Esophagus squamous epithelium (tissue), 5 donors: ENCODE results near the gene CPTP. TPM values are rescaled to one million over a fixed set of nuclear protein-coding genes. Genes with fewer than 3 reads are reported as not detected.

Source experiments
- DNase-seq: peaks from one replicate; lab custom pipeline; 2025; lab: John Stamatoyannopoulos, UW
- H3K27ac ChIP-seq, 4 donors: fragments of 200-600 bp; sonication (generic); one replicate each; pipeline ENCODE4 v1.5.1; 2016 to 2019; ENCODE audit warnings: mild to moderate bottlenecking in 1 of 4
- H3K27me3 ChIP-seq, 4 donors: fragments of 200-600 bp; sonication (generic); 1 replicate in 3 of 4; 2 replicates in 1 of 4; pipeline versions ENCODE4 v1.5.1 to v1.6.0; 2017 to 2021; ENCODE audit warnings: antibody characterized with exemption in 1 of 4
- H3K36me3 ChIP-seq, 3 donors: fragments of 200-600 bp; sonication (generic); one replicate each; pipeline ENCODE4 v1.5.1; 2016 to 2019
- H3K4me1 ChIP-seq, 3 donors: fragments of 200-600 bp; sonication (generic); one replicate each; pipeline ENCODE4 v1.5.1; 2017 to 2019
- H3K4me3 ChIP-seq, 4 donors: fragments of 200-600 bp; sonication (generic); 1 replicate in 3 of 4; 2 replicates in 1 of 4; pipeline ENCODE4 v1.5.1; 2016 to 2019; ENCODE audit warnings: mild to moderate bottlenecking in 2 of 4, moderate library complexity in 1 of 4
- H3K9me3 ChIP-seq, 3 donors: fragments of 200-600 bp; sonication (generic); one replicate each; pipeline ENCODE4 v1.5.1; 2016 to 2019
- CTCF ChIP-seq, 6 experiments: fragments of 450-650 bp in 4 of 6; fragments of 200-600 bp in 2 of 6; sonication (generic) in 2 of 6; IDR thresholded peaks; one replicate each; pipeline ENCODE4 v1.5.1; 2016 to 2019; ENCODE audit warnings: antibody characterized with exemption in 6 of 6, mild to moderate bottlenecking in 4 of 6, moderate library complexity in 4 of 6
- POLR2A ChIP-seq, 4 donors: fragments of 450-650 bp; IDR thresholded peaks; one replicate each; pipeline ENCODE4 v1.6.1; 2017; ENCODE audit warnings: antibody characterized with exemption in 4 of 4, mild to moderate bottlenecking in 4 of 4, moderate library complexity in 3 of 4
- WGBS, 2 donors: methylation state at CpG; one replicate each; pipeline ENCODE4 v1.1.5; 2018; 5-methylcytosine and 5-hydroxymethylcytosine counted together
- intact Hi-C: fragments of 100-400 bp; cut with DNase I; formaldehyde crosslinking; loops from one replicate; pipeline ENCODE4 v1.15.0; 2022
- total RNA-seq, 4 donors: library from RNA; depleted of rRNA; stranded (reverse); fragments of >200 nt; gene quantifications; one replicate each; pipeline ENCODE4 v1.1.0, GENCODE V29; 2016
- donor health status: DM: yes; HTN: yes; CAD: no.

CPTP gene
- total RNA-seq, 4 donors from 2014 or later, result 27.7 to 75.2 (median 33.4) TPM

- intact Hi-C loops, result no loop called here
- DNase-seq, result no peak
Observed at GRCh38 chr1:1284221-1285101, 40.1 kb upstream of the CPTP start.

GRCh38 chr1:1285102-1285571, 39.5 kb upstream of the CPTP start:
- H3K36me3 ChIP-seq, result no peaks in the 10 kb centered on the region
- peaks cover 0 to 41% (median 0%) of the 10 kb centered on the region in 4 donors for H3K27me3 ChIP-seq
- DNase-seq, result no peak
- H3K27ac ChIP-seq, result no peak overlapping the region
- WGBS, 2 donors, result 86% methylated on average over 12 of the region's 22 CpGs; no CpG with 5 or more reads in 1 of the 2 donors
- H3K4me3 ChIP-seq, result no peak overlapping the region
- H3K4me1 ChIP-seq, result peaks cover 9 to 34% (median 10%) of the 10 kb centered on the region in 3 donors
- H3K9me3 ChIP-seq, result no peaks in the 10 kb centered on the region
- intact Hi-C loops, result no loop called here
- TF ChIP-seq CTCF (IDR thresholded peaks at IDR 0.05) (no peak), POLR2A (IDR thresholded peaks at IDR 0.05) (no peak)

More at GRCh38 chr1:1284221-1285101, 40.1 kb upstream of the CPTP start:
- H3K27me3 ChIP-seq, result peaks cover 0 to 39% (median 0%) of the 10 kb centered on the region in 4 donors
- no peak for TF ChIP-seq CTCF (IDR thresholded peaks at IDR 0.05)
- TF ChIP-seq POLR2A (IDR thresholded peaks at IDR 0.05), result no peak
- H3K27ac ChIP-seq, result no peak overlapping the region
- H3K4me1 ChIP-seq, result peaks cover 9 to 34% (median 10%) of the 10 kb centered on the region in 3 donors
- H3K9me3 ChIP-seq, result no peaks in the 10 kb centered on the region
- WGBS, 2 donors, result 70% methylated on average over 5 of the region's 32 CpGs; no CpG with 5 or more reads in 1 of the 2 donors
- no peaks in the 10 kb centered on the region for H3K36me3 ChIP-seq
- H3K4me3 ChIP-seq, result no peak overlapping the region

GRCh38 chr1:1285611-1286311, 38.8 kb upstream of the CPTP start:
- Histone ChIP-seq H3K27ac (no peak overlapping the region), H3K9me3 (no peaks in the 10 kb centered on the region), H3K4me3 (no peak overlapping the region), H3K27me3 (peaks cover 0 to 44% (median 0%) of the 10 kb centered on the region in 4 donors), H3K4me1 (peaks cover 10 to 40% (median 10%) of the 10 kb centered on the region in 3 donors), H3K36me3 (no peaks in the 10 kb centered on the region)
- DNase-seq, result no peak
- intact Hi-C loops, result no loop called here
- 53% methylated on average over 3 of the region's 37 CpGs; no CpG with 5 or more reads in 1 of the 2 donors for WGBS, 2 donors
- TF ChIP-seq CTCF (IDR thresholded peaks at IDR 0.05) (no peak), POLR2A (IDR thresholded peaks at IDR 0.05) (no peak)

- Histone ChIP-seq H3K4me1 (peaks cover 15 to 43% (median 16%) of the 10 kb centered on the region in 3 donors), H3K27ac (no peak overlapping the region), H3K36me3 (no peaks in the 10 kb centered on the region), H3K27me3 (peaks cover 0 to 44% (median 0%) of the 10 kb centered on the region in 4 donors), H3K9me3 (no peaks in the 10 kb centered on the region), H3K4me3 (no peak overlapping the region)
- TF ChIP-seq POLR2A (IDR thresholded peaks at IDR 0.05) (no peak), CTCF (IDR thresholded peaks at IDR 0.05) (no peak)
- DNase-seq, result no peak
- WGBS, 2 donors, result 20 to 50% methylated on average over 1 to 2 of the region's 50 CpGs
- intact Hi-C loops, result no loop called here
Observed at GRCh38 chr1:1286313-1287261, 38.0 kb upstream of the CPTP start.
